Stimulated activated CD4-positive, alpha-beta T cell treated with anti-CD3 and anti-CD28 coated beads, Interleukin-2, amount 100 ng/mL, for 24 hours (primary cell): ENCODE measurements around the gene RFX5.

Experiments used
- DNase-seq, 2 donors: peaks; one replicate each; pipeline ENCODE4 v3.0.0-alpha.2; 2020

RFX5 gene

GRCh38 chr1:151315565-151316235 is 31.4 kb downstream of the RFX5 start:
- no peak for DNase-seq

GRCh38 chr1:151314137-151314875 is 32.7 kb downstream of the RFX5 start:
- no peak for DNase-seq

DNA sequence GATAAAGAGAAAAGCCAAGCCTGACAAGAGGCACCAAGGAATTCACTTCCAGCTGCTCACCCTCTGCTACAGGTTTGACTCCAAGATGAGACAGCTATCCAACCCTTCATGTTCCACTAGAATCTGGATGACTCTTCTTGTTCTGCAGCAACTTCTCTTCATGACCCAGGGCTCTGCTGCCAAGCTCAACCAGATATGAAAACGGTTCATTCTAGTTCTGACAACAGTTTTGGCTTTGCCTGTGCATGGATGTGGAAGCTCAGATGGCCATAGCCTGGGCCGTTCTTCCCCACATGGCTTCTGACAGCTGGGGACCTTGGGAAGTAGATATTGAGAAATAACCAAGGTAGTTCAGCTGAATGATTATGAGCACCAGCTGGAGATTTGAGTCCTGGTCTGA is 33.6 kb downstream of the RFX5 start:
- no peak for DNase-seq

GRCh38 chr1:151312826-151313225 is 34.2 kb downstream of the RFX5 start:
- no peak for DNase-seq

GRCh38 chr1:151312411-151312810 is 34.6 kb downstream of the RFX5 start:
- DNase-seq, result no peak

DNA sequence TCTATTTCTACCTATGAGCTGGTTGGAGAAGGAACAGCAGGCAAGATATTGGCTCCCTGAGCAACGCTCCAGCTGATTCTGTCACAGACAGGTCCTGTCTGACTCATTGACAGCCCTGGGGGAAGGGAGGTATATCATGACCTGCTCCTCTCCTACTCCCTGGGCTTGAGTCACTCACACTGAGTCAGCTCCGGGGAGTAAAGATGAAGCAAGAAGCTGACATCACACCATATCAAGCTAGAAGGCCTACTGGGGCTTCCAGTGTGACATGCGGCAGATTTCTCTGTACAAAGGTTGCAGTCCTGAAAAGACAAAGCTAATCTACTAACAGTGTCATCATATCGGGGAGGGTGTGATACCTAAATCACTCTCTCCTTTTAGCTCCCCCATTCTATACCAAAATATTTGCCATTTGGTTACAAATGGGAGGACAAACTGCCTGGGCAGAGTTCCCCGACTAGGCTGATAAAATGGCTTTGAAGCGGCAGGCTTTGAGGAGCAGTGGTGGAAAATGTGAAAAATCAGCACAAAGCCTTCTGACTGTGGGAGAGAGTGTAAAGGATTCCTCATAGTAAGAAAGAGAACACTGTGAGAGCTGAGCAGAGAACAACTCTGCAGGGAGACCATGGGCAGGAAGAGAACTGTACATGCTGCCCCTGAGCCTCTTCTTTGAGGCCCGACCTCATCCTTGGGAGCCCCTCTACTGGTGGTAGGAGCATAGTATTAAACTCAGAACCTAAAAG is 35.3 kb downstream of the RFX5 start:
- DNase-seq, result peak; percentile 77 to 88

GRCh38 chr1:151311011-151311410 is 36.0 kb downstream of the RFX5 start:
- no peak for DNase-seq

- no peak for DNase-seq
Observed at GRCh38 chr1:151309811-151310323, 37.2 kb downstream of the RFX5 start.

DNA sequence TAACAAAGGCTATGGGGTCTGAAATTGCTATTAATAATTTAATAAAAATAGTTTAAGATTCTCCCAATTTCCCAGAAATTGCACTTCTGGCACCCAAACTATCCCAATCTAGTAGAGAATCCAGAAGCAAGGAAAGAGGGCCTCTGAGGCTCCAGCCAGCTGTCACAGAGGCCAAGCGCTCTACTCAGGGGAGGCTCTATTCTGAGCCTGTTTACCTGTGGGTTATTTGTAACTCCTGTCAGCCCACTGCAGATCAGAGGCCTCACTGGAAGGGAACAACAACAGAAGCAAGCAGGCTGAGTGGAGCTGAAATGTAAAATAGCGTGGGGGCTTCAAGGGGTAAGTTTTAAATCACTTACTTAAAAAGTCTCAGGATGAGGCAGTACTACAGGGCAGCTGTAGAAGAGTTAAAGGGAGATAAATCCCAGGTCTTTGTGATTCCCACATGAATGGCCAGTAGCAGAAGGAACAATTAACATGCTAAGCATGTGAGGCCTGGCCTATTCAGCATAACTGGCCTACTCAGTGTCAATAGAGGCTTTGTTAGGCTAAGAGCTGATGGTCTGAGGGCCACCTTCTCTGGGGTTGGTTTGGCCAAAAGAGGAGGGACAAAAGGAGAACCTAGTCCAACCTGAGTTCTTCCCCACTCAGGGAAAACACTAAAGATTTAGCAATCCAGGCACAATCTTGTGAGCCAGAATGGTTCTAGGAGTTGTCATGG is 52.1 kb downstream of the RFX5 start:
- no peak for DNase-seq

DNA sequence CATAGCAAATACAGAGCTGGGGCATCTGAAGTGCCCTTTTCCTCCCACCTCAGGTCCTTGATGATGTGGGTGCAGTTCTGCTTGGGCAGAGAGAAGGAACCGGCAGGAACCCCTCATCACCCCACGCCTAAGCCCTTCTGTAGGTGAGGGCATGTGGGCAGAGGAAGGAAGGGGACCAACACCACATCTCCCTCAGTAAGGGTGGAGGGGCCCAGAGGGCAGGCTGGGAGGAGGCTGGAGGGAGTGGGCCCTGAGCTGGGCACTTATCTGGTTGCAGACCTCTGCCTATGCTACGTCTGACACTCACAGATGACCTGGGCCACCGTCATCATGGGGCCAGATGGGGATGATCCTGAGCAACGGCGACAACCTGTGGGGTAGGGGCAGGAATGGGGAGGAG is 54.0 kb downstream of the RFX5 start:
- no peak for DNase-seq

- no peak for DNase-seq
Observed at GRCh38 chr1:151292207-151293030, 54.6 kb downstream of the RFX5 start.

DNA sequence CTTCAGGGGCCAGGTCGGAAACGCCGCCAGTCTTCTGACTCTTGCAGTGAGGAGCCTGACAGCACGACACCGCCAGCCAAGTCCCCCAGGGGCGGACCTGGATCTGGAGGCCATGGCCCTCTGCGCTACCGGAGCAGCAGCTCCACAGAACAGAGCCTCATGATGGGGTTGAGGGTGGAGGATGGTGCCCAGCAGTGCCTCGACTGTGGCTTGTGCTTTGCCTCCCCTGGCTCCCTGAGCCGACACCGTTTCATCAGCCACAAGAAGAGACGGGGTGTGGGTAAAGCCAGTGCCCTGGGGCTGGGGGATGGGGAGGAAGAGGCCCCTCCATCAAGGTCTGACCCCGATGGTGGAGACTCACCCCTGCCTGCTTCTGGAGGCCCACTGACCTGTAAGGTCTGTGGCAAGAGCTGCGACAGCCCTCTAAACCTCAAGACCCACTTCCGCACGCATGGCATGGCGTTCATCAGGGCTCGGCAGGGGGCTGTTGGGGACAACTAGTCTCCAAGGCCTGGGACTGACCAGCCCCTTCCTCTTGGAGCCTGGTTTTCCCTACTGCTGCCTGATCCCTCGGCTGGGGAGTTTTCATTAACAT is 56.2 kb downstream of the RFX5 start:
- DNase-seq, result no peak
